Measurements from ENCODE around the gene UCN.

UCN gene

GRCh38 chr2:27316655-27317412, 8.6 kb upstream of the UCN start:
- Histone ChIP-seq H3K9me2 (replicated peaks; ENCODE audit: control insufficient read depth, low read length) (no peaks in the 10 kb centered on the region), H3K4me1 (ENCODE audit: control insufficient read depth, low read length) (peaks cover 8% of the 10 kb centered on the region), H3K27ac (ENCODE audit: low read depth, low read length) (no peak overlapping the region), H3K79me2 (ENCODE audit: control insufficient read depth, low read length) (peaks cover 13% of the 10 kb centered on the region), H3K4me3 (ENCODE audit: low read length) (no peak overlapping the region), H4K20me1 (ENCODE audit: control insufficient read depth, insufficient read depth, low read depth, low read length) (no peaks in the 10 kb centered on the region), H3K36me3 (ENCODE audit: control insufficient read depth, low read length) (peaks cover 6% of the 10 kb centered on the region; the same call in 1 of the 2 replicates), H3K4me2 (ENCODE audit: low read length) (no peak overlapping the region), H3K27me3 (ENCODE audit: control insufficient read depth, low read length) (no peaks in the 10 kb centered on the region), H3F3A (ENCODE audit: control insufficient read depth, insufficient read depth) (no peaks in the 10 kb centered on the region), H3K9me3 (ENCODE audit: control insufficient read depth, insufficient read depth, low read length) (no peaks in the 10 kb centered on the region)
- TF ChIP-seq EZH2phosphoT487 (IDR thresholded peaks at IDR 0.05; ENCODE audit: borderline replicate concordance, low read length), result no peak
- TF ChIP-seq, protein P1, sequence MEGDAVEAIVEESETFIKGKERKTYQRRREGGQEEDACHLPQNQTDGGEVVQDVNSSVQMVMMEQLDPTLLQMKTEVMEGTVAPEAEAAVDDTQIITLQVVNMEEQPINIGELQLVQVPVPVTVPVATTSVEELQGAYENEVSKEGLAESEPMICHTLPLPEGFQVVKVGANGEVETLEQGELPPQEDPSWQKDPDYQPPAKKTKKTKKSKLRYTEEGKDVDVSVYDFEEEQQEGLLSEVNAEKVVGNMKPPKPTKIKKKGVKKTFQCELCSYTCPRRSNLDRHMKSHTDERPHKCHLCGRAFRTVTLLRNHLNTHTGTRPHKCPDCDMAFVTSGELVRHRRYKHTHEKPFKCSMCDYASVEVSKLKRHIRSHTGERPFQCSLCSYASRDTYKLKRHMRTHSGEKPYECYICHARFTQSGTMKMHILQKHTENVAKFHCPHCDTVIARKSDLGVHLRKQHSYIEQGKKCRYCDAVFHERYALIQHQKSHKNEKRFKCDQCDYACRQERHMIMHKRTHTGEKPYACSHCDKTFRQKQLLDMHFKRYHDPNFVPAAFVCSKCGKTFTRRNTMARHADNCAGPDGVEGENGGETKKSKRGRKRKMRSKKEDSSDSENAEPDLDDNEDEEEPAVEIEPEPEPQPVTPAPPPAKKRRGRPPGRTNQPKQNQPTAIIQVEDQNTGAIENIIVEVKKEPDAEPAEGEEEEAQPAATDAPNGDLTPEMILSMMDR (IDR thresholded peaks at IDR 0.05; ENCODE audit: low read depth, low read length, poor library complexity, severe bottlenecking), result no peak

DNA sequence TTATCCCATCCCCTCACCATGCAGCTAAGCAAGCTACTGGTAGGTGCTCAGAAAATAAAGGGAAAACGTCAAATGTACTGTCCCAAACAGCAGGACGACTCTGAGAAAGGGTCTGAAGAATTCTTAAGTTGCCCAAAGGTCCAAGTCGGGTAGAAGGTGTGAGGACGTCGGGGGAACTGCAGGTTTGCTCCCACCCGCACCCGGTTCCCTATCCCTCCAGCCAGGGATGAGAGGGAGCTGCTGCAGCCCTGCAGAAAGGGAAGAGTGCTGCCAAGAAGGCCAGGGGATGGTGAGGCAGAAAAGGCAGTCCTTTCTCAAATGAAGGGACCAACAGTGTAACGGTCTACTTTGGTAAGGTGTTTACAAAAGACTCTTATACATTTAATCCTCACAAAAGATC, 6.9 kb upstream of the UCN start:
- no peaks in the 10 kb centered on the region for H3K9me2 ChIP-seq (replicated peaks; ENCODE audit: control insufficient read depth, low read length)
- H3K4me2 ChIP-seq (ENCODE audit: low read length), result no peak overlapping the region
- no peak overlapping the region for H3K27ac ChIP-seq (ENCODE audit: low read depth, low read length)
- H3K4me3 ChIP-seq (ENCODE audit: low read length), result no peak overlapping the region
- no peaks in the 10 kb centered on the region for H3F3A ChIP-seq (ENCODE audit: control insufficient read depth, insufficient read depth)
- no peaks in the 10 kb centered on the region for H3K79me2 ChIP-seq (ENCODE audit: control insufficient read depth, low read length)
- no peaks in the 10 kb centered on the region for H3K9me3 ChIP-seq (ENCODE audit: control insufficient read depth, insufficient read depth, low read length)
- H3K36me3 ChIP-seq (ENCODE audit: control insufficient read depth, low read length), result no peaks in the 10 kb centered on the region; the same call in 1 of the 2 replicates
- no peaks in the 10 kb centered on the region for H4K20me1 ChIP-seq (ENCODE audit: control insufficient read depth, insufficient read depth, low read depth, low read length)
- TF ChIP-seq, protein P1 (IDR thresholded peaks at IDR 0.05; ENCODE audit: low read depth, low read length, poor library complexity, severe bottlenecking), result no peak
- no peak for TF ChIP-seq EZH2phosphoT487 (IDR thresholded peaks at IDR 0.05; ENCODE audit: borderline replicate concordance, low read length)
- no peaks in the 10 kb centered on the region for H3K27me3 ChIP-seq (ENCODE audit: control insufficient read depth, low read length)
- no peaks in the 10 kb centered on the region for H3K4me1 ChIP-seq (ENCODE audit: control insufficient read depth, low read length)

GRCh38 chr2:27314709-27315108, 6.5 kb upstream of the UCN start:
- Histone ChIP-seq H4K20me1 (ENCODE audit: control insufficient read depth, insufficient read depth, low read depth, low read length) (no peaks in the 10 kb centered on the region), H3K9me3 (ENCODE audit: control insufficient read depth, insufficient read depth, low read length) (no peaks in the 10 kb centered on the region), H3K79me2 (ENCODE audit: control insufficient read depth, low read length) (no peaks in the 10 kb centered on the region), H3K4me2 (ENCODE audit: low read length) (no peak overlapping the region), H3K4me3 (ENCODE audit: low read length) (no peak overlapping the region), H3K27me3 (ENCODE audit: control insufficient read depth, low read length) (no peaks in the 10 kb centered on the region), H3K4me1 (ENCODE audit: control insufficient read depth, low read length) (no peaks in the 10 kb centered on the region), H3K36me3 (ENCODE audit: control insufficient read depth, low read length) (peaks cover under 1% of the 10 kb centered on the region), H3F3A (ENCODE audit: control insufficient read depth, insufficient read depth) (no peaks in the 10 kb centered on the region), H3K9me2 (replicated peaks; ENCODE audit: control insufficient read depth, low read length) (no peaks in the 10 kb centered on the region), H3K27ac (ENCODE audit: low read depth, low read length) (no peak overlapping the region)
- TF ChIP-seq, protein P1 (IDR thresholded peaks at IDR 0.05; ENCODE audit: low read depth, low read length, poor library complexity, severe bottlenecking), result no peak
- no peak for TF ChIP-seq EZH2phosphoT487 (IDR thresholded peaks at IDR 0.05; ENCODE audit: borderline replicate concordance, low read length)
